HG03060 (cell line): ENCODE results near the gene MAP7D3.
A peak's percentile ranks its signal among the peaks of the same experiment; 100 is the strongest.
"Not testable (repeated sequence)": the region's sequence is repeated elsewhere in the genome, so short reads cannot be mapped to it uniquely, and the experiment has no call there.

Experiments
- ATAC-seq: cut with Tn5 transposase; IDR thresholded peaks from one replicate; pipeline ENCODE4 v1.9.1; 2021; ENCODE audit warnings: low read depth, moderate number of reproducible peaks; ENCODE audit not compliant: unreplicated experiment

Gene MAP7D3

DNA sequence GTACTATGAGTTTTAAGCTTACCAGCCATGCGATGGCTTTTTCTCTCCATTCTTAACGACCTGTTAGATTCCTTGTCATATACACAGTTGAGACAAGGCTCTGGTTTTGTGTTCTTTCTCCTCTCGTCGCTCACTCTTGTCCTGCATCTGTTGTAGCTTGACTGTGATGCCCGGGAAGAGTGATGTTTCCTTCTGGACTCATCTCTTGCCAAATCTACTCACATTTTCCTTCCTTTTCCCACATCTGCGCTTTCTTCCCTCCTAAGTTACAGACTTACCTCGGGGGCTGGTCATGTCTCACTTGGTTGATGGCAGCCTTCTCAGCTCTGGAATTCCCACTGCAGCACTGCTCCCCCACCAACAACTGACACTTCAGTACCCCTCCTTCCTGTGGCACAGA, 4.8 kb upstream of the MAP7D3 start:
- no peak for ATAC-seq

DNA sequence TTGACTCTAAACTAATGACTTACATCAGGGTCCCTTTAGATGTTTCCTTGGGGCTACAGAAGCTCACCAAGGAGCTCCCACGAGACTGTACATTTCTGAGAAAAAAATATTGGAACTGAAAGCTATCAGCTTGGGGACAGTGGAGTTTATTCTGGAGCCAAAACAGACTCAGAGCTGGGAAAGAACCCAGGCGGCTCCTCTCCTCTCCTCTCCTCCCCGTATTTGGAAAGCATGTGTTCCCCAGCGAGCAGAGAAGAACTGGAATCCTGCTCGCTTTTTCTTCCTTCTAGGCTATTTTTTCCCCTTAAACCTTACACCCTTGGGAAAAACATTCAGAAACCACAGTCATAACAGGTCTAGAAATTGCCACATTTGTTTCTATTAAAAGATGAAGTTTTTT, 4.3 kb upstream of the MAP7D3 start:
- ATAC-seq = no peak

GRCh38 chrX:136250191-136251040, 784 bp downstream of the MAP7D3 start:
- peak; percentile 12 for ATAC-seq

GRCh38 chrX:136246201-136246600, 5.0 kb downstream of the MAP7D3 start:
- ATAC-seq = no peak

- not testable (repeated sequence) for ATAC-seq
Measured at GRCh38 chrX:136237849-136238248, 13.4 kb downstream of the MAP7D3 start.

DNA sequence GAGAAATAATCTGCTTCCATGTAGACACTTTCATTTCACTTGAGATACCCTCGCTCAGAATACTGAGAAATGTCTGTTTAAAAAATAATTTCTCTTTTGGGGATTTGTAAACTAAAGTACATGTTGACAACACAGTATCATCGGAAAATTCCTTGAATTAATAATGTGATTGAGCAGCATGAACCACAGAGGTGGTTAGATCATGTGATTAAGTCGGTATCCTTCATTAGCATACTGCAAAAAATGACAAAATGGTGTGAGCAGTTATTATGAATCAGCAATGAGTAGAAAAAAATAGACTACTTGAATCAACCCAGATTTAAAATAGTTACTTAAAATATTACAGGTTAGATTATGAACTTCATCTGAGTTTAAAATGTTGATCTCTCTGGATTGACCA, 14.1 kb downstream of the MAP7D3 start:
- no peak for ATAC-seq

DNA sequence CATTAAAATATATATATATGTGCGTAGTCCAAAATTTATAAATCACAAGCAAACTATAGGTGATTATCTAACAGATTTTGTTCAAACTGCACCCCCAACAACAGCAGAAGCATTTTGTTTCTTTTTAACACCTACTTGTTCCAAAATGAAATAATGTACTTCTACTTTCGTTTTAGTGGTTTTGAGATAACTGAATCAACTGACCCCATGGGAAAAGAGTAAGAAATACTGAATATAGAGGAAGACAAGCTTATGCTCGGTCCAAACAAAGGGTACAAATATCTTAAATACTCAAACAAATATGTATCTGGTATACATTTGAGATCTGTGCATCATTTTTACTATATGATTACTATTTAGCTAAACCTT, 22.4 kb downstream of the MAP7D3 start:
- ATAC-seq = no peak

DNA sequence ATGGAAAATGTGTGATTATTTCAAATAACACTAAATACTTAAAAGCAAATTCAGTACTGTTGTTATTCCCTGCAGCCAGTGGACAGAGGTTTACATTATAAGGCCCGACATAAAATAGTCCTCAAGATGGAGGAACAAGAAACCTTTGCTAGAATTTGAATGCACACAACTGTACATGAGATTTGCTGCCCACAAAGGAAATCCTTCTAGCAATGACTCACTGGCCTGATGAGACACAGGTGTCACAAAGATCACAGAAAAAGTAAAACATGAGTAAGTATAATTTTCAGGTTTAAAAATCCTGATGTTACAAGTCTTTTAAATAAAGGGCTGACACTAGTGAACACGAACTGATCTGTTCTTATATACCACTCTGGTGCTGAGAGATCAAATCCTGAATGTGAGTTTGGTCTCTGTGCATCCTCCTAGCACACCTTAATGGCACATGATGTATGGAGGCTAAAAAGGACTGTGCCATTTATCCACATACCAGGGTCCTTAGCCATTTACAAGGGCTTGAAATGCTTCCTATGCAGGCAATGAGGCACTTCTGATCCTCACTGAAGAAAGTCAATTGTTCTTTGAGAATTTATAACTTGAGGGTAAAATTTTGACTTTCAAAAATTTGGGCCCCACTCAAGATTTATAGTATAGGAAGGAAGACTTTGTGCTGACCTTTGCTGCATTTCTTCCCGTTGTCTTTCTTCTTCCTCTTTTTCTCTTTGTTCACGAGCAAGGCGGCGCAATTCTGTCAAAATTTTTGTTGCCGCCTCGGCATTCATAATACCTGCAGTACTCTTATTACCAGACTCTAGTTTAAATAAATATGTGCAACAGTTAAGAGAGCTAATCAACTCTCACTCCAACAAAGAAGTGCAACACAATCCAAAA, 23.0 kb downstream of the MAP7D3 start:
- ATAC-seq = no peak

DNA sequence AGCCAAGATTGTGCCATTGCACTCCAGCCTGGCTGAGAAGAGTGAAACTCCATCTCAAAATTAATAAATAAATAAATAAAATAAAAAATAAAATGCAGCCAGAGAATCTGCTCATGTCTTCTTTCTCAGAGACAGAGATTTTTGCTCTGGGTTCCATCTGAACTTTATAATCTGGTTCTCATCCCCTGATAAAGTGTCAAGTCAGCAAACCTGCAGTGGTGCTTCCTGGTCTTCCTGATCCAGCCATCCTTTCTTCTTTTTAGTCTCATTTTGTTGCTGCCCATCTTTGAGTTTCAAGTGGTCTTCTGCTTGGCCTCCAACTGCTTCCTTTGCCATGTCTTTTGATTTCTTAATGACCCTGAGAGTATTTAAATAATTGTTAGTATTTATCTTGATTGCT, 24.1 kb downstream of the MAP7D3 start:
- no peak for ATAC-seq

GRCh38 chrX:136221851-136222513, 29.2 kb downstream of the MAP7D3 start:
- no peak for ATAC-seq

DNA sequence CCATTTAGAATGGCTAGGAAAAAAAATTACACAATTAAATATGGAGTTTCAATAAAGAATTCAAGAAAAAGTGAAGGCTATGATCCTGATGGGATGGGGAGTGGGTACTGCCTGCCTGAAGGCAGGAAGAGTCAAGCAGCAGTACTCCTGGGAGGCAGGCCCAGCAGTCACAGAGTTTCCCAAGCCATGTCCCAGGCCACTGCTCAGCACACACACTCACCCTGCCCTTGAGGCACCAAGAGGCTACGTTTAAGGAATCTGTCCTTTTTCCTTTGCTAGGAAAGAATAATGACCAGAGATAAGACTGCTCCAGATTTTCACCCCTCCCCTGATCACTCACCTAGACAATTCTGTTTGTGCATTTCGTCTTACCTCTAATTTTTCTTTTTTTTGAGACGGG, 30.2 kb downstream of the MAP7D3 start:
- ATAC-seq = no peak

DNA sequence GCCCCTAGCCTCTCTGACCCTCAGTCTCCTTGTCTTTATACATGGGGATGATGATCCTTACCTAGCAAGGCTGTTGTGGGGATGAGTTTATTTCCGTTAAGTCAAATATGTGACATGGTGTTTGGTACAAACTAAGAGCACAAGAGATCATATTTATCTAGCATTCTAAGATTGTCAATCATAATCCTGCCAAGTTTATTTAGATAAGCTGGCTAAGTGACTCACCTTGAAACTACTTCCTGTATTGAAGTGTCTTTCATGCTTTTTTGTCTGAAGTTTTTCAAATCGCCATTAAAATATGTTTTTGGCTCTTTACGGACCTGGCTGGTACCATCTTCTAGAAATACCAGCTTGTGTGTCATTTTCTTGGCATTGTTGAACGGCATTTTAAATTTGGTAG, 30.7 kb downstream of the MAP7D3 start:
- ATAC-seq = no peak

DNA sequence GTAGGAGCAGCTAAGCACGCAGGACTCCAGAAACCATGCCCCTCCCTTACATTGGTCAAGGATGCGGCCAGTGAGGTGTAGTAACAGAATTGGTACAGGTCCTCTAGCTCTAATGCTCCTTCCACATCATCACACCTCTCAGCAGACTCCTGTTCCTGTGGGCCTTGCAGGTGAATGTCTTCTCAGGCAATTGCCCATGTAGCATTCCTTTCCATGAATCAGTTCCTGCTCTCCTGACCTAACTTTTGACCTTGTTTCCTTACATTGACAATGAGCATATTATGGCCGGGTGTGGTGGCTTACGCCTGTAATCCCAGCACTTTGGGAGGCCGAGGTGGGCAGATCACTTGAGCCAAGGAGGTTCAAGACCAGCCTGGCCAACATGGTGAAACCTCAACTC, 31.3 kb downstream of the MAP7D3 start:
- ATAC-seq = no peak

DNA sequence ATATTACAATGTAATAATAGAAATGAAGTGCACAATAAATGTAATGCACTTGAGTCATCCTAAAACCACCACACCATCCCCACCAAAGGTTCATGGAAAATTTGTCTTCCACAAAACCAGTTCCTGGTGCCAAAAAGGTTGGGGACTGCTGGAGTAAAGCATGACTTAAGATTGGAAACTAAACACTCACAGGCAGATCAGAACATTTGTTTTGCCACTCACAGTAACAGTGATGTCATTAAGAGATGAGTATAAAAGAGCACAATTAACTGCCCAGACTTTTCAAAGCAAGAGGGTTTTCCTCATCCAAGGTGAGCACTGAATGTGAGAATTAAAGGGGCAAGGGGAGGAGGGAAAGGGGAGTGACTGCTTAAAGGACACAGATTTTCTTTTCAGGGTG, 35.6 kb downstream of the MAP7D3 start:
- ATAC-seq = no peak

- ATAC-seq = no peak
Measured at GRCh38 chrX:136214551-136214950, 36.6 kb downstream of the MAP7D3 start.

GRCh38 chrX:136212557-136213111, 38.6 kb downstream of the MAP7D3 start:
- no peak for ATAC-seq

DNA sequence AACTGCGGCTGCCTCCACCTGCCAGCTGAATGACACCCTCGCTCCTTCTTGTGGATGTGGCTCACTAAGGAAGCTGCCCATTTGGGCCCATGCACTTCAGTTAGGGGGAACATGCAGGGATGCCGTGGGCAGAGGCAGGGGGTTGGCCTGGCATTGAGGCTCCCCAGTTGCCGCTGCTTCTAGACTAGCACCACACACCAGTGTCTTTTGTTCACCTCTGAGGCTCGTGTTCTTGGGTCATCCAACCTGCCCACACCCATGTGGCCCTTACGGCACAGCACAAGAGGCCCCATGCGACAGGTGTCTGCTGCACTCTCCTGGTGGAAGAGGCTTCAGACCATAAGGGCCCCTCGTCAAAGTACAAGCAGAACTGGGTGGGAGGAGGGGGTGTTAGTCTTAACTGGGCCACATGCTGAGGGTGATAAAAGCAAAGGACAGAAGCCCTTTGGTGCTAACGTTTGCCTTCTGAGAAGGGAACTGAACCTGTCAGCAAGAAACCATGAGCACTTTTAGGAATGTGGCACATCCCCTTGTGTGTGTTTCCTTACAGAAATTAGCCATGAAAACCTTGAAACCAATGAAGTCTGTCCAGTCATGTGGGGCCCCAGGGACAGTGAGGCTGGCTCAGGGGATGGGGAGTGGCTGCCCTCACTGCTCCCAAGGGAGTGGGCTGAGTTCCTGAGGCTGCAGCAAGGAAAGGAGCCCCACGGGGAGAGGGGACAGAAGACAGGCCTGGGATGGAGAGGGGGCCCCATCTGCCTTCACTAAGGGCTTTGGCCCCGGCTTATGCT, 39.2 kb downstream of the MAP7D3 start:
- no peak for ATAC-seq

DNA sequence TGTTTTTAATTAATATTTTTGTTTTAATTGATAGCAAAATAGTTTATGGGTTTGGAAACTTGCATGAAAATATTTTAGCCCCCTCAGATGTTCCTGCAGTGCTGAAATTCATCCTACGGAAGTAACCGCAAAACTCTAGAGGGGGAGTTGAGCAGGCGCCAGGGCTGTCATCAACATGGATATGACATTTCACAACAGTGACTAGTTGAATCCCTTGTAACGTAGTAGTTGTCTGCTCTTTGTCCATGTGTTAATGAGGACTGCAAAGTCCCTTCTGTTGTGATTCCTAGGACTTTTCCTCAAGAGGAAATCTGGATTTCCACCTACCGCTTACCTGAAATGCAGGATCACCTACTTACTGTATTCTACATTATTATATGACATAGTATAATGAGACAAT, 40.4 kb downstream of the MAP7D3 start:
- no peak for ATAC-seq

DNA sequence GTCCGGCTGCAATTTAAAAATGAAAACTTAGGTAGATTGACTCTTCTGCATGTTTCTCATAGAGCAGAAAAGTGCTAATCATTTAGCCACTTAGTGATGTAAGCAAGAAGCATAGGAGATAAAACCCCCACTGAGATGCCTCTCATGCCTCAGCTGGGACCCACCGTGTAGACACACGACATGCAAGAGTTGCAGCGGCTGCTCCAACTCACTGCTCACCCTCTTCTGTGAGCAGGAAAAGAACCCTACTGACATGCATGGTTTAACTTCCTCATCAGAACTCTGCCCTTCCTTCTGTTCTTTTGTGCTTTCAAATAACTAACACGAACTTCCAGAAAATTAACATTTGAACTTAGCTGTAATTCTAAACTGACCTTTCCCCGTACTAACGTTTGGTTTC, 41.0 kb downstream of the MAP7D3 start:
- no peak for ATAC-seq

- no peak for ATAC-seq
Measured at GRCh38 chrX:136209751-136210150, 41.4 kb downstream of the MAP7D3 start.
